Muscle layer of duodenum (tissue), 2 donors: ENCODE measurements around the gene GAS7.

Experiments used
- H3K27ac ChIP-seq: one replicate; pipeline ENCODE4 v1.7.0; 2013; ENCODE audit warnings: mild to moderate bottlenecking, low read length
- H3K27me3 ChIP-seq: one replicate; pipeline ENCODE4 v1.7.0; 2013; ENCODE audit warnings: low read depth, mild to moderate bottlenecking, control low read depth, low read length
- H3K36me3 ChIP-seq, 2 donors: one replicate each; pipeline ENCODE4 v1.7.0; 2013; ENCODE audit warnings: low read length in 2 of 2, control low read depth in 1 of 2, mild to moderate bottlenecking in 1 of 2; ENCODE audit not compliant: insufficient read depth in 2 of 2, control insufficient read depth in 1 of 2
- H3K4me1 ChIP-seq, 2 donors: one replicate each; pipeline ENCODE4 v1.7.0; 2013; ENCODE audit warnings: low read length in 2 of 2, mild to moderate bottlenecking in 2 of 2, control low read depth in 1 of 2, moderate library complexity in 1 of 2; ENCODE audit not compliant: insufficient read depth in 2 of 2, control insufficient read depth in 1 of 2
- H3K4me3 ChIP-seq, 2 donors: one replicate each; pipeline ENCODE4 v1.7.0; 2013; ENCODE audit warnings: low read length in 2 of 2, low read depth in 1 of 2, mild to moderate bottlenecking in 1 of 2
- H3K9me3 ChIP-seq, 2 donors: one replicate each; pipeline ENCODE4 v1.7.0; 2013; ENCODE audit warnings: low read length in 2 of 2, control low read depth in 1 of 2, mild to moderate bottlenecking in 1 of 2; ENCODE audit not compliant: control insufficient read depth in 1 of 2
- donor health status: healthy.

GAS7 gene

GRCh38 chr17:10183931-10184930 lies 14.2 kb downstream of the GAS7 start:
- Histone ChIP-seq H3K36me3 (no peaks in the 10 kb centered on the region), H3K27me3 (no peaks in the 10 kb centered on the region), H3K27ac (no peak overlapping the region), H3K9me3 (no peaks in the 10 kb centered on the region), H3K4me1 (no peaks in the 10 kb centered on the region), H3K4me3 (no peak overlapping the region)

GRCh38 chr17:10182785-10183184 lies 15.6 kb downstream of the GAS7 start:
- H3K9me3 ChIP-seq: no peaks in the 10 kb centered on the region
- H3K36me3 ChIP-seq: no peaks in the 10 kb centered on the region
- no peaks in the 10 kb centered on the region for H3K27me3 ChIP-seq
- H3K4me1 ChIP-seq: peaks cover 0 to 4% of the 10 kb centered on the region in 2 donors
- no peak overlapping the region for H3K27ac ChIP-seq
- no peak overlapping the region for H3K4me3 ChIP-seq

GRCh38 chr17:10178506-10178991 lies 19.9 kb downstream of the GAS7 start:
- no peak overlapping the region for H3K27ac ChIP-seq
- H3K4me3 ChIP-seq: no peak overlapping the region
- H3K9me3 ChIP-seq: no peaks in the 10 kb centered on the region
- peaks cover 0 to 15% of the 10 kb centered on the region in 2 donors for H3K4me1 ChIP-seq
- no peaks in the 10 kb centered on the region for H3K27me3 ChIP-seq
- H3K36me3 ChIP-seq: no peaks in the 10 kb centered on the region

- Histone ChIP-seq H3K27me3 (no peaks in the 10 kb centered on the region), H3K36me3 (no peaks in the 10 kb centered on the region), H3K27ac (no peak overlapping the region), H3K9me3 (no peaks in the 10 kb centered on the region), H3K4me3 (no peak overlapping the region), H3K4me1 (peaks cover 0 to 15% of the 10 kb centered on the region in 2 donors)
Measured at GRCh38 chr17:10177913-10178505, 20.4 kb downstream of the GAS7 start.

GRCh38 chr17:10177131-10177912 lies 21.1 kb downstream of the GAS7 start:
- H3K4me3 ChIP-seq: no peak overlapping the region
- H3K36me3 ChIP-seq: no peaks in the 10 kb centered on the region
- H3K9me3 ChIP-seq: no peaks in the 10 kb centered on the region
- H3K4me1 ChIP-seq: peaks cover 0 to 15% of the 10 kb centered on the region in 2 donors
- H3K27me3 ChIP-seq: no peaks in the 10 kb centered on the region
- no peak overlapping the region for H3K27ac ChIP-seq

- Histone ChIP-seq H3K4me1 (peaks cover 0 to 15% of the 10 kb centered on the region in 2 donors), H3K4me3 (no peak overlapping the region), H3K27ac (no peak overlapping the region), H3K27me3 (no peaks in the 10 kb centered on the region), H3K9me3 (no peaks in the 10 kb centered on the region), H3K36me3 (no peaks in the 10 kb centered on the region)
Measured at GRCh38 chr17:10173913-10174312, 24.5 kb downstream of the GAS7 start.

GRCh38 chr17:10172778-10173177 lies 25.6 kb downstream of the GAS7 start:
- no peak overlapping the region for H3K27ac ChIP-seq
- no peak overlapping the region for H3K4me3 ChIP-seq
- H3K4me1 ChIP-seq: peaks cover 0 to 10% of the 10 kb centered on the region in 2 donors
- no peaks in the 10 kb centered on the region for H3K36me3 ChIP-seq
- no peaks in the 10 kb centered on the region for H3K27me3 ChIP-seq
- no peaks in the 10 kb centered on the region for H3K9me3 ChIP-seq

GRCh38 chr17:10172241-10172741 lies 26.1 kb downstream of the GAS7 start:
- H3K27ac ChIP-seq: no peak overlapping the region

GRCh38 chr17:10171581-10171981 lies 26.8 kb downstream of the GAS7 start:
- no peaks in the 10 kb centered on the region for H3K36me3 ChIP-seq
- H3K27me3 ChIP-seq: no peaks in the 10 kb centered on the region
- H3K27ac ChIP-seq: no peak overlapping the region
- no peak overlapping the region for H3K4me3 ChIP-seq
- no peaks in the 10 kb centered on the region for H3K4me1 ChIP-seq
- no peaks in the 10 kb centered on the region for H3K9me3 ChIP-seq

More at GRCh38 chr17:10172241-10172741, 26.1 kb downstream of the GAS7 start:
- H3K27me3 ChIP-seq: no peaks in the 10 kb centered on the region
- H3K36me3 ChIP-seq: no peaks in the 10 kb centered on the region
- H3K9me3 ChIP-seq: no peaks in the 10 kb centered on the region
- H3K4me3 ChIP-seq: no peak overlapping the region
- peaks cover 0 to 5% of the 10 kb centered on the region in 2 donors for H3K4me1 ChIP-seq

- Histone ChIP-seq H3K4me1 (no peaks in the 10 kb centered on the region), H3K4me3 (no peak overlapping the region), H3K27me3 (no peaks in the 10 kb centered on the region), H3K36me3 (no peaks in the 10 kb centered on the region), H3K9me3 (no peaks in the 10 kb centered on the region), H3K27ac (peak overlapping the region; percentile 35)
Measured at GRCh38 chr17:10171122-10171571, 27.3 kb downstream of the GAS7 start.
